Measurements from ENCODE around the gene TMEM239.

TMEM239 gene

GRCh38 chr20:2799271-2799670, 16.9 kb upstream of the TMEM239 start:
- no peak for TF ChIP-seq PKNOX1 (IDR thresholded peaks at IDR 0.05)
- no peak for TF ChIP-seq NFRKB (IDR thresholded peaks at IDR 0.05)
- TF ChIP-seq SP1 (IDR thresholded peaks at IDR 0.05), result no peak
- TF ChIP-seq FOXK2 (IDR thresholded peaks at IDR 0.05), result no peak
- TF ChIP-seq SUZ12 (IDR thresholded peaks at IDR 0.05), result no peak
- TF ChIP-seq LEF1 (IDR thresholded peaks at IDR 0.05; ENCODE audit: borderline replicate concordance), result no peak
- no peak for TF ChIP-seq ELF4 (IDR thresholded peaks at IDR 0.05)
- TF ChIP-seq BHLHE40 (IDR thresholded peaks at IDR 0.05; ENCODE audit: borderline replicate concordance), result no peak
- TF ChIP-seq FOXA1 (IDR thresholded peaks at IDR 0.05), result no peak
- TF ChIP-seq L3MBTL2 (conservative IDR thresholded peaks at IDR 0.05), result no peak
- no peak for TF ChIP-seq TARDBP (IDR thresholded peaks at IDR 0.05)
- no peak for TF ChIP-seq CTBP1 (IDR thresholded peaks at IDR 0.05; ENCODE audit: borderline replicate concordance)
- CTCF ChIA-PET, result no interaction called here
- DNase-seq (ENCODE audit: extremely low spot score), result no peak
- POLR2A ChIA-PET, result interaction anchor here (1.1 kb wide), 1 partner anchor 59 kb away, joined by 3 read pairs; no protein-coding TSS in a partner anchor

- CTCF ChIA-PET, result no interaction called here
- peak; percentile 5 for DNase-seq (ENCODE audit: extremely low spot score)
- POLR2A ChIA-PET, result interaction anchor here (1.1 kb wide), 1 partner anchor 58 kb away, joined by 3 read pairs; no protein-coding TSS in a partner anchor
- TF ChIP-seq ELF4 (IDR thresholded peaks at IDR 0.05) (no peak), CTBP1 (IDR thresholded peaks at IDR 0.05; ENCODE audit: borderline replicate concordance) (no peak), SP1 (IDR thresholded peaks at IDR 0.05) (no peak), PKNOX1 (IDR thresholded peaks at IDR 0.05) (no peak), FOXM1 (IDR thresholded peaks at IDR 0.05; ENCODE audit: borderline replicate concordance) (no peak), ARNT (IDR thresholded peaks at IDR 0.05) (no peak), FOXA1 (IDR thresholded peaks at IDR 0.05) (no peak), TARDBP (IDR thresholded peaks at IDR 0.05) (no peak), LEF1 (IDR thresholded peaks at IDR 0.05; ENCODE audit: borderline replicate concordance) (no peak), BHLHE40 (IDR thresholded peaks at IDR 0.05; ENCODE audit: borderline replicate concordance) (no peak), FOXK2 (IDR thresholded peaks at IDR 0.05) (no peak), HDGF (IDR thresholded peaks at IDR 0.05; ENCODE audit: borderline replicate concordance) (no peak), L3MBTL2 (conservative IDR thresholded peaks at IDR 0.05) (no peak), ZNF384 (IDR thresholded peaks at IDR 0.05) (no peak), NFRKB (IDR thresholded peaks at IDR 0.05) (no peak), SUZ12 (IDR thresholded peaks at IDR 0.05) (no peak)
These were observed 16.3 kb upstream of the TMEM239 start for GRCh38 chr20:2799688-2800520.

- CTCF ChIA-PET, result interaction anchor here (0.7 kb wide), 1 partner anchor 132 kb away, joined by 3 read pairs; no protein-coding TSS in a partner anchor
- TF ChIP-seq TARDBP (IDR thresholded peaks at IDR 0.05), result no peak
- no peak for TF ChIP-seq HDGF (IDR thresholded peaks at IDR 0.05; ENCODE audit: borderline replicate concordance)
- TF ChIP-seq NFRKB (IDR thresholded peaks at IDR 0.05), result no peak
- no peak for TF ChIP-seq LEF1 (IDR thresholded peaks at IDR 0.05; ENCODE audit: borderline replicate concordance)
- no peak for TF ChIP-seq L3MBTL2 (conservative IDR thresholded peaks at IDR 0.05)
- TF ChIP-seq FOXK2 (IDR thresholded peaks at IDR 0.05), result no peak
- TF ChIP-seq SP1 (IDR thresholded peaks at IDR 0.05), result no peak
- no peak for TF ChIP-seq CTBP1 (IDR thresholded peaks at IDR 0.05; ENCODE audit: borderline replicate concordance)
- TF ChIP-seq ZNF384 (IDR thresholded peaks at IDR 0.05), result no peak
- no peak for TF ChIP-seq PKNOX1 (IDR thresholded peaks at IDR 0.05)
- no peak for TF ChIP-seq BHLHE40 (IDR thresholded peaks at IDR 0.05; ENCODE audit: borderline replicate concordance)
- TF ChIP-seq ELF4 (IDR thresholded peaks at IDR 0.05), result no peak
- no peak for TF ChIP-seq FOXA1 (IDR thresholded peaks at IDR 0.05)
- no peak for TF ChIP-seq SUZ12 (IDR thresholded peaks at IDR 0.05)
- TF ChIP-seq ARNT (IDR thresholded peaks at IDR 0.05), result no peak
- no peak for DNase-seq (ENCODE audit: extremely low spot score)
- POLR2A ChIA-PET, result interaction anchor here (1.0 kb wide), 2 partner anchors 35 to 40 kb away, joined by 4 to 5 read pairs; partner anchors contain the start of genes PCED1A and VPS16
These were observed 15.5 kb upstream of the TMEM239 start, which contains the start of gene CPXM1 for GRCh38 chr20:2800521-2801285. CPXM1 (minus strand) TSS chr20:2800627; CDS start chr20:2800572, 55 bp downstream.

- ChIA-PET POLR2A (interaction anchor here (1.0 kb wide), 2 partner anchors 34 to 39 kb away, joined by 4 to 5 read pairs; partner anchors contain the start of genes PCED1A and VPS16), CTCF (interaction anchor here (0.7 kb wide), 1 partner anchor 132 kb away, joined by 3 read pairs; no protein-coding TSS in a partner anchor)
- DNase-seq (ENCODE audit: extremely low spot score), result no peak
- TF ChIP-seq LEF1 (IDR thresholded peaks at IDR 0.05; ENCODE audit: borderline replicate concordance), result no peak
- no peak for TF ChIP-seq CTBP1 (IDR thresholded peaks at IDR 0.05; ENCODE audit: borderline replicate concordance)
- no peak for TF ChIP-seq SUZ12 (IDR thresholded peaks at IDR 0.05)
- no peak for TF ChIP-seq ZNF384 (IDR thresholded peaks at IDR 0.05)
- no peak for TF ChIP-seq HDGF (IDR thresholded peaks at IDR 0.05; ENCODE audit: borderline replicate concordance)
- no peak for TF ChIP-seq FOXM1 (IDR thresholded peaks at IDR 0.05; ENCODE audit: borderline replicate concordance)
- no peak for TF ChIP-seq FOXK2 (IDR thresholded peaks at IDR 0.05)
- TF ChIP-seq PKNOX1 (IDR thresholded peaks at IDR 0.05), result no peak
- no peak for TF ChIP-seq TARDBP (IDR thresholded peaks at IDR 0.05)
- no peak for TF ChIP-seq SP1 (IDR thresholded peaks at IDR 0.05)
- TF ChIP-seq L3MBTL2 (conservative IDR thresholded peaks at IDR 0.05), result no peak
- no peak for TF ChIP-seq NFRKB (IDR thresholded peaks at IDR 0.05)
- TF ChIP-seq ELF4 (IDR thresholded peaks at IDR 0.05), result no peak
- no peak for TF ChIP-seq ARNT (IDR thresholded peaks at IDR 0.05)
- TF ChIP-seq FOXA1 (IDR thresholded peaks at IDR 0.05), result no peak
- TF ChIP-seq BHLHE40 (IDR thresholded peaks at IDR 0.05; ENCODE audit: borderline replicate concordance), result no peak
These were observed 14.9 kb upstream of the TMEM239 start for GRCh38 chr20:2801286-2801728.

All from HEK293T (cell line).